MM.1S (cell line): ENCODE results near the gene RAG2.

Experiments used
- EZH2 ChIP-seq: fragments of 300-600 bp; sonication (generic); optimal IDR thresholded peaks from 2 replicates; pipeline ENCODE3; 2017; ENCODE audit warnings: low read depth, mild to moderate bottlenecking, antibody characterized with exemption, low read length, mixed read lengths
- TF ChIP-seq, protein P1 (sequence below): fragments of 300-600 bp; sonication (generic); IDR thresholded peaks from 2 replicates; pipeline ENCODE4 v1.5.1; 2016; ENCODE audit warnings: antibody characterized with exemption, low read length, mixed read lengths

DNA sequence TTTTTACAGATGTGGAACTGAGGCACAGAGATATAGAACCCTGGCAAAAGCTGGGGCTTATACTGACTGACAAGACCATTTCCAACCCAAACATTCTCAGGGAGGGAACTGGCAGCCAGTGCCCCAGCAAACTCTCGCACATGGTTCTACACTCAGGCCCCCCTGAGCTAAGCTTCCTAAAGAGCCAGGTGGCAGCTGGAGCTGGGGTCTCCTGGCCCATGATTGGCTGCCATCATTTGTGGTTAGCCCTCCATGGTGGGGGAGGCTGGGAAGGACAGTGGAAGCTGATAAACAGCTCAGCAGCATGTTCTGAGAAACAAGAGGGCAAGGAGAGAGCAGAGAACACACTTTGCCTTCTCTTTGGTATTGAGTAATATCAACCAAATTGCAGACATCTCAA lies 30.3 kb downstream of the RAG2 start, which contains the start of gene RAG1:
- TF ChIP-seq, protein P1, sequence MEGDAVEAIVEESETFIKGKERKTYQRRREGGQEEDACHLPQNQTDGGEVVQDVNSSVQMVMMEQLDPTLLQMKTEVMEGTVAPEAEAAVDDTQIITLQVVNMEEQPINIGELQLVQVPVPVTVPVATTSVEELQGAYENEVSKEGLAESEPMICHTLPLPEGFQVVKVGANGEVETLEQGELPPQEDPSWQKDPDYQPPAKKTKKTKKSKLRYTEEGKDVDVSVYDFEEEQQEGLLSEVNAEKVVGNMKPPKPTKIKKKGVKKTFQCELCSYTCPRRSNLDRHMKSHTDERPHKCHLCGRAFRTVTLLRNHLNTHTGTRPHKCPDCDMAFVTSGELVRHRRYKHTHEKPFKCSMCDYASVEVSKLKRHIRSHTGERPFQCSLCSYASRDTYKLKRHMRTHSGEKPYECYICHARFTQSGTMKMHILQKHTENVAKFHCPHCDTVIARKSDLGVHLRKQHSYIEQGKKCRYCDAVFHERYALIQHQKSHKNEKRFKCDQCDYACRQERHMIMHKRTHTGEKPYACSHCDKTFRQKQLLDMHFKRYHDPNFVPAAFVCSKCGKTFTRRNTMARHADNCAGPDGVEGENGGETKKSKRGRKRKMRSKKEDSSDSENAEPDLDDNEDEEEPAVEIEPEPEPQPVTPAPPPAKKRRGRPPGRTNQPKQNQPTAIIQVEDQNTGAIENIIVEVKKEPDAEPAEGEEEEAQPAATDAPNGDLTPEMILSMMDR: no peak
- no peak for TF ChIP-seq EZH2
